ENCODE measurements around the gene RLN3. TPM values are rescaled to one million over a fixed set of nuclear protein-coding genes. Genes with fewer than 3 reads are reported as not detected.

RLN3 gene
- total and polyA plus RNA-seq, 4 donors = not detected

- H3K4me1 ChIP-seq (ENCODE audit: control insufficient read depth in 4 of 4, insufficient read depth in 4 of 4, low read length in 3 of 4) = no peaks in the 10 kb centered on the region
These were observed 48.3 kb upstream of the RLN3 start for GRCh38 chr19:13979686-13980085.

GRCh38 chr19:13980340-13980739, 47.6 kb upstream of the RLN3 start:
- no peaks in the 10 kb centered on the region for H3K9me3 ChIP-seq (ENCODE audit: control insufficient read depth in 4 of 4, low read length in 3 of 4)
- no peak for DNase-seq (ENCODE audit: low spot score)
- H3K27me3 ChIP-seq (ENCODE audit: control insufficient read depth in 4 of 4, insufficient read depth in 4 of 4, low read length in 3 of 4) = no peaks in the 10 kb centered on the region
- H3K4me1 ChIP-seq (ENCODE audit: control insufficient read depth in 4 of 4, insufficient read depth in 4 of 4, low read length in 3 of 4) = no peaks in the 10 kb centered on the region
- peaks cover 2 to 43% (median 15%) of the 10 kb centered on the region in 4 donors for H3K36me3 ChIP-seq (ENCODE audit: control insufficient read depth in 4 of 4, insufficient read depth in 3 of 4, low read depth in 1 of 4, low read length in 3 of 4)
- H3K4me3 ChIP-seq (ENCODE audit: low read depth in 1 of 3, low read length in 3 of 3) = no peak overlapping the region
- no peak overlapping the region for H3K9ac ChIP-seq (ENCODE audit: low read depth in 1 of 2, low read length in 2 of 2)
- 96% methylated on average over 15 of the region's 15 CpGs for WGBS
- TF ChIP-seq ATF3 (IDR thresholded peaks at IDR 0.05) (no peak), YY1 (IDR thresholded peaks at IDR 0.05) (no peak), CTCF (IDR thresholded peaks at IDR 0.05; ENCODE audit: low read depth, low read length, missing input control) (no peak), FOXA2 (IDR thresholded peaks at IDR 0.05) (no peak), RAD21 (IDR thresholded peaks at IDR 0.05) (no peak), REST (IDR thresholded peaks at IDR 0.05) (no peak)
- H3K27ac ChIP-seq (ENCODE audit: low read depth in 1 of 2, low read length in 2 of 2) = no peak overlapping the region

More at GRCh38 chr19:13979686-13980085, 48.3 kb upstream of the RLN3 start:
- no peak for DNase-seq (ENCODE audit: low spot score)
- H3K36me3 ChIP-seq (ENCODE audit: control insufficient read depth in 4 of 4, insufficient read depth in 3 of 4, low read depth in 1 of 4, low read length in 3 of 4) = peaks cover 3 to 45% (median 15%) of the 10 kb centered on the region in 4 donors
- H3K27ac ChIP-seq (ENCODE audit: low read depth in 1 of 2, low read length in 2 of 2) = no peak overlapping the region
- no peak overlapping the region for H3K4me3 ChIP-seq (ENCODE audit: low read depth in 1 of 3, low read length in 3 of 3)
- no peaks in the 10 kb centered on the region for H3K9me3 ChIP-seq (ENCODE audit: control insufficient read depth in 4 of 4, low read length in 3 of 4)
- TF ChIP-seq GABPA (IDR thresholded peaks at IDR 0.05 in 1 of 2, conservative IDR thresholded peaks at IDR 0.05 in 1 of 2) (no peak), YY1 (IDR thresholded peaks at IDR 0.05) (no peak), RXRA (IDR thresholded peaks at IDR 0.05) (no peak), FOXA1 (IDR thresholded peaks at IDR 0.05) (no peak), HNF4A (conservative IDR thresholded peaks at IDR 0.05) (no peak), SP1 (IDR thresholded peaks at IDR 0.05) (no peak), EGR1 (IDR thresholded peaks at IDR 0.05; ENCODE audit: low read depth in 2 of 2) (no peak), TAF1 (conservative IDR thresholded peaks at IDR 0.05) (no peak)
- no peak overlapping the region for H3K9ac ChIP-seq (ENCODE audit: low read depth in 1 of 2, low read length in 2 of 2)
- no peaks in the 10 kb centered on the region for H3K27me3 ChIP-seq (ENCODE audit: control insufficient read depth in 4 of 4, insufficient read depth in 4 of 4, low read length in 3 of 4)
- WGBS = 88% methylated on average over 12 of the region's 12 CpGs

GRCh38 chr19:13981021-13981420, 46.9 kb upstream of the RLN3 start:
- no peaks in the 10 kb centered on the region for H3K4me1 ChIP-seq (ENCODE audit: control insufficient read depth in 4 of 4, insufficient read depth in 4 of 4, low read length in 3 of 4)
- no peak overlapping the region for H3K27ac ChIP-seq (ENCODE audit: low read depth in 1 of 2, low read length in 2 of 2)
- WGBS = 95% methylated on average over 5 of the region's 5 CpGs
- no peak for DNase-seq (ENCODE audit: low spot score)
- H3K27me3 ChIP-seq (ENCODE audit: control insufficient read depth in 4 of 4, insufficient read depth in 4 of 4, low read length in 3 of 4) = no peaks in the 10 kb centered on the region
- no peak overlapping the region for H3K4me3 ChIP-seq (ENCODE audit: low read depth in 1 of 3, low read length in 3 of 3)
- H3K9me3 ChIP-seq (ENCODE audit: control insufficient read depth in 4 of 4, low read length in 3 of 4) = no peaks in the 10 kb centered on the region
- peaks cover 0 to 36% (median 13%) of the 10 kb centered on the region in 4 donors for H3K36me3 ChIP-seq (ENCODE audit: control insufficient read depth in 4 of 4, insufficient read depth in 3 of 4, low read depth in 1 of 4, low read length in 3 of 4)
- no peak overlapping the region for H3K9ac ChIP-seq (ENCODE audit: low read depth in 1 of 2, low read length in 2 of 2)
- TF ChIP-seq GABPA (IDR thresholded peaks at IDR 0.05 in 1 of 2, conservative IDR thresholded peaks at IDR 0.05 in 1 of 2) (no peak), RXRA (IDR thresholded peaks at IDR 0.05) (no peak), REST (IDR thresholded peaks at IDR 0.05) (no peak), ZBTB33 (IDR thresholded peaks at IDR 0.05) (no peak), HNF4A (conservative IDR thresholded peaks at IDR 0.05) (no peak), YY1 (IDR thresholded peaks at IDR 0.05) (no peak), HNF4G (IDR thresholded peaks at IDR 0.05) (no peak), MAX (IDR thresholded peaks at IDR 0.05) (no peak), FOXA1 (IDR thresholded peaks at IDR 0.05) (no peak), JUND (IDR thresholded peaks at IDR 0.05) (no peak), EGR1 (IDR thresholded peaks at IDR 0.05; ENCODE audit: low read depth in 2 of 2) (no peak)

Data from liver (tissue), 9 donors.